Activated CD8-positive, alpha-beta memory T cell treated with anti-CD3 and anti-CD28 coated beads, Interleukin-2, amount 50 U/mL, for 48 hours (primary cell): Measurements from ENCODE around the gene KLHL29.

Source experiments
- DNase-seq: peaks from one replicate; pipeline ENCODE4 v3.0.0-alpha.2; 2020

Gene KLHL29

GRCh38 chr2:23478087-23478932 is 93.3 kb downstream of the KLHL29 start:
- DNase-seq = no peak

GRCh38 chr2:23478933-23479683 is 94.1 kb downstream of the KLHL29 start:
- no peak for DNase-seq

- DNase-seq = no peak
Measured at GRCh38 chr2:23480957-23481797, 96.2 kb downstream of the KLHL29 start.

GRCh38 chr2:23482188-23482587 is 97.2 kb downstream of the KLHL29 start:
- DNase-seq = no peak

- DNase-seq = no peak
Measured at GRCh38 chr2:23482607-23483006, 97.6 kb downstream of the KLHL29 start.

GRCh38 chr2:23483791-23484190 is 98.8 kb downstream of the KLHL29 start:
- no peak for DNase-seq

GRCh38 chr2:23484275-23484674 is 99.3 kb downstream of the KLHL29 start:
- no peak for DNase-seq

GRCh38 chr2:23484767-23485166 is 99.8 kb downstream of the KLHL29 start:
- no peak for DNase-seq

GRCh38 chr2:23485261-23485660 is 100.3 kb downstream of the KLHL29 start:
- no peak for DNase-seq

- DNase-seq = no peak
Measured at GRCh38 chr2:23485841-23486683, 101.1 kb downstream of the KLHL29 start.

GRCh38 chr2:23486684-23487075 is 101.7 kb downstream of the KLHL29 start:
- no peak for DNase-seq

GRCh38 chr2:23487735-23488492 is 102.9 kb downstream of the KLHL29 start:
- peak; percentile 63 for DNase-seq

GRCh38 chr2:23488584-23488983 is 103.6 kb downstream of the KLHL29 start:
- DNase-seq = no peak

GRCh38 chr2:23489471-23490322 is 104.7 kb downstream of the KLHL29 start:
- peak; percentile 67 for DNase-seq

- no peak for DNase-seq
Measured at GRCh38 chr2:23491591-23492336, 106.8 kb downstream of the KLHL29 start.

- DNase-seq = no peak
Measured at GRCh38 chr2:23492337-23492675, 107.3 kb downstream of the KLHL29 start.

- no peak for DNase-seq
Measured at GRCh38 chr2:23492921-23493320, 107.9 kb downstream of the KLHL29 start.

GRCh38 chr2:23493846-23494245 is 108.9 kb downstream of the KLHL29 start:
- DNase-seq = no peak

GRCh38 chr2:23494286-23494685 is 109.3 kb downstream of the KLHL29 start:
- no peak for DNase-seq

GRCh38 chr2:23495661-23496114 is 110.7 kb downstream of the KLHL29 start:
- DNase-seq = no peak
